Vagina (tissue), 2 donors: Measurements from ENCODE around the gene CMYA5.

Source experiments
- POLR2A ChIP-seq, 2 donors: fragments of 450-650 bp; IDR thresholded peaks; one replicate each; pipeline ENCODE4 v1.6.1; 2017; ENCODE audit warnings: antibody characterized with exemption in 2 of 2, mild to moderate bottlenecking in 2 of 2, moderate library complexity in 2 of 2
- POLR2AphosphoS5 ChIP-seq, 2 donors: sonication (generic); formaldehyde crosslinking; IDR thresholded peaks; one replicate each; pipeline ENCODE4 v1.9.0; 2017; ENCODE audit warnings: antibody characterized with exemption in 2 of 2, mild to moderate bottlenecking in 2 of 2, low read depth in 1 of 2; ENCODE audit not compliant: insufficient read depth in 1 of 2
- TF ChIP-seq, protein P1 (sequence below), 3 experiments: fragments of 450-650 bp in 2 of 3; fragments of 200-600 bp in 1 of 3; sonication (generic) in 1 of 3; IDR thresholded peaks; one replicate each; pipeline ENCODE4 v1.5.1; 2017 to 2019; ENCODE audit warnings: antibody characterized with exemption in 3 of 3, mild to moderate bottlenecking in 2 of 3, moderate library complexity in 2 of 3

DNA sequence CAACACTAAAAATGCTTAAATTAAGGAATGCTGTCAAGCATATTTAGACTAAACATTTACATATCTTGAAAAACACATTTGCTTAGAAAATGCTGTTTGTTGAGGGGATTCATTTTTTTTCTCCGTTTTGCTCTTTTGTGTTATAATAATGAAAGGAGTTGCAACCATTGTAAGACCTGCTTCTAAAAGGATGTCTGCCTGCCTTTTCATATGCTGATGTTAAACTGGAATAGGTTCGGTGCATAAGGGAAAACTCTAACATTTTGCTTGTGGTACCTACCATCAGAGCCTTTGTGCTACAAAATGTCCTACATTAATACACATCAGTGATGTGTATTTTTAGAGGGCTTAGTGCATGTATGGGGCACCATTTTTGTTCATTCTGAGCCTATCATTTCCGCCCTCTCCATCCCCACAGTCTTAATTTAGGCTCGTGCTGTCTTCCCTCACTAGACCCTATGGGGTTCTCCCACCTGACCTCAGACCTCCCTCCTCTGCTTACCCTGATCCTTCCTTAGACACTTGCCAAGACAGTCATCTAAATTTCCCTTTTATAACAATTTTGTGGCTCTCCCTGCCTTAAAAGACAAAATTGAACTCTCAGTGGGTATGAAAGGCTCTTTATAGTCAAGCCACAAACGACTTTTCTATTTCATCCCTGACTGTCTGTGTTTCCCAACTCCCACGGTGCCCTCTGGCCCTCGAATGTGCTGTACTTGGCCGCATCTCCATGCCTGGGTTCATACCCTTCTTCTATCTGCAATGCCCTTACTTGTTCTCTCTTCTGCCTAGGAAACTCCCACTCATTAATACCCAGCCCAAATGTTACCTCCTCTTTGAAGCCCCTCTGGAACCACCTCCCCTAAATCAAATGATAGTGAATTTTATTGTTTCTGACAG lies 61.2 kb downstream of the CMYA5 start:
- TF ChIP-seq, protein P1, sequence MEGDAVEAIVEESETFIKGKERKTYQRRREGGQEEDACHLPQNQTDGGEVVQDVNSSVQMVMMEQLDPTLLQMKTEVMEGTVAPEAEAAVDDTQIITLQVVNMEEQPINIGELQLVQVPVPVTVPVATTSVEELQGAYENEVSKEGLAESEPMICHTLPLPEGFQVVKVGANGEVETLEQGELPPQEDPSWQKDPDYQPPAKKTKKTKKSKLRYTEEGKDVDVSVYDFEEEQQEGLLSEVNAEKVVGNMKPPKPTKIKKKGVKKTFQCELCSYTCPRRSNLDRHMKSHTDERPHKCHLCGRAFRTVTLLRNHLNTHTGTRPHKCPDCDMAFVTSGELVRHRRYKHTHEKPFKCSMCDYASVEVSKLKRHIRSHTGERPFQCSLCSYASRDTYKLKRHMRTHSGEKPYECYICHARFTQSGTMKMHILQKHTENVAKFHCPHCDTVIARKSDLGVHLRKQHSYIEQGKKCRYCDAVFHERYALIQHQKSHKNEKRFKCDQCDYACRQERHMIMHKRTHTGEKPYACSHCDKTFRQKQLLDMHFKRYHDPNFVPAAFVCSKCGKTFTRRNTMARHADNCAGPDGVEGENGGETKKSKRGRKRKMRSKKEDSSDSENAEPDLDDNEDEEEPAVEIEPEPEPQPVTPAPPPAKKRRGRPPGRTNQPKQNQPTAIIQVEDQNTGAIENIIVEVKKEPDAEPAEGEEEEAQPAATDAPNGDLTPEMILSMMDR (IDR thresholded peaks at IDR 0.05) = no peak
- TF ChIP-seq POLR2AphosphoS5 (IDR thresholded peaks at IDR 0.05; ENCODE audit: insufficient read depth in 1 of 2, low read depth in 1 of 2) = no peak
- no peak for TF ChIP-seq POLR2A (IDR thresholded peaks at IDR 0.05)
